ENCODE measurements around the gene RNF103.

RNF103 gene

GRCh38 chr2:86624267-86624547, 542 bp upstream of the RNF103 start:
- TF ChIP-seq CTCF (IDR thresholded peaks at IDR 0.05; ENCODE audit: borderline replicate concordance, insufficient read depth, low read depth, low read length), result no peak
- no peak overlapping the region for H3K4me3 ChIP-seq (ENCODE audit: low read depth, low read length)

GRCh38 chr2:86623043-86623493, 597 bp downstream of the RNF103 start:
- TF ChIP-seq CTCF (IDR thresholded peaks at IDR 0.05; ENCODE audit: borderline replicate concordance, insufficient read depth, low read depth, low read length), result no peak
- peak overlapping the region; percentile 66 for H3K4me3 ChIP-seq (ENCODE audit: low read depth, low read length)

GRCh38 chr2:86622519-86623042, 1.1 kb downstream of the RNF103 start:
- no peak for TF ChIP-seq CTCF (IDR thresholded peaks at IDR 0.05; ENCODE audit: borderline replicate concordance, insufficient read depth, low read depth, low read length)
- H3K4me3 ChIP-seq (ENCODE audit: low read depth, low read length), result peak overlapping the region; percentile 66

- H3K4me3 ChIP-seq (ENCODE audit: low read depth, low read length), result peak overlapping the region; percentile 66
- TF ChIP-seq CTCF (IDR thresholded peaks at IDR 0.05; ENCODE audit: borderline replicate concordance, insufficient read depth, low read depth, low read length), result no peak
Measured at GRCh38 chr2:86621280-86621943, 2.3 kb downstream of the RNF103 start.

- no peak for TF ChIP-seq CTCF (IDR thresholded peaks at IDR 0.05; ENCODE audit: borderline replicate concordance, insufficient read depth, low read depth, low read length)
Measured at GRCh38 chr2:86617738-86618137, 5.9 kb downstream of the RNF103 start.

GRCh38 chr2:86617153-86617552, 6.5 kb downstream of the RNF103 start:
- TF ChIP-seq CTCF (IDR thresholded peaks at IDR 0.05; ENCODE audit: borderline replicate concordance, insufficient read depth, low read depth, low read length), result no peak
- no peak overlapping the region for H3K4me3 ChIP-seq (ENCODE audit: low read depth, low read length)

More at GRCh38 chr2:86617738-86618137, 5.9 kb downstream of the RNF103 start:
- no peak overlapping the region for H3K4me3 ChIP-seq (ENCODE audit: low read depth, low read length)

GRCh38 chr2:86616502-86616901, 7.2 kb downstream of the RNF103 start:
- H3K4me3 ChIP-seq (ENCODE audit: low read depth, low read length), result no peak overlapping the region
- TF ChIP-seq CTCF (IDR thresholded peaks at IDR 0.05; ENCODE audit: borderline replicate concordance, insufficient read depth, low read depth, low read length), result no peak
